Mesendoderm (in vitro differentiated cells): ENCODE measurements around the gene VRK3.
"Not testable (repeated sequence)": the region's sequence is repeated elsewhere in the genome, so short reads cannot be mapped to it uniquely, and the experiment has no call there.

Experiments
- DNase-seq: peaks from one replicate; pipeline ENCODE4 v3.0.0; 2013
- H2AK5ac ChIP-seq: 2 replicates; pipeline ENCODE4 v1.6.1; 2013; ENCODE audit warnings: low read length, inconsistent platforms
- H2BK120ac ChIP-seq: 2 replicates; pipeline ENCODE4 v1.6.1; 2013; ENCODE audit warnings: low read depth, mild to moderate bottlenecking, low read length, moderate library complexity, mixed read lengths
- H2BK15ac ChIP-seq: replicated peaks from 2 replicates; pipeline ENCODE4 v1.6.1; 2013; ENCODE audit warnings: low read depth, mild to moderate bottlenecking, moderate library complexity
- H2BK5ac ChIP-seq: 2 replicates; pipeline ENCODE4 v1.6.1; 2013; ENCODE audit warnings: low read length, inconsistent platforms
- H3K18ac ChIP-seq: 2 replicates; pipeline ENCODE4 v1.6.1; 2013; ENCODE audit warnings: mild to moderate bottlenecking, low read length, mixed read lengths
- H3K23ac ChIP-seq: one replicate; pipeline ENCODE4 v1.6.1; 2013; ENCODE audit warnings: low read length
- H3K27ac ChIP-seq: 2 replicates; pipeline ENCODE4 v1.5.1; 2013; ENCODE audit warnings: low read depth, mild to moderate bottlenecking, inconsistent platforms, low read length, moderate library complexity
- H3K27me3 ChIP-seq: 2 replicates; pipeline ENCODE4 v1.6.1; 2013; ENCODE audit warnings: low read length, control low read depth, mild to moderate bottlenecking, inconsistent platforms; ENCODE audit not compliant: insufficient read depth, poor library complexity
- H3K36me3 ChIP-seq: 2 replicates; pipeline ENCODE4 v1.6.1; 2013; ENCODE audit warnings: low read length, inconsistent platforms; ENCODE audit not compliant: control insufficient read depth, insufficient read depth
- H3K4ac ChIP-seq: one replicate; pipeline ENCODE4 v1.6.1; 2013; ENCODE audit warnings: low read depth, mild to moderate bottlenecking, low read length, moderate library complexity
- H3K4me1 ChIP-seq: 2 replicates; pipeline ENCODE4 v1.6.1; 2013; ENCODE audit warnings: low read depth, low read length, inconsistent platforms; ENCODE audit not compliant: control insufficient read depth
- H3K4me2 ChIP-seq: 2 replicates; pipeline ENCODE4 v1.6.1; 2013; ENCODE audit warnings: low read length
- H3K4me3 ChIP-seq: 2 replicates; pipeline ENCODE4 v1.5.1; 2013; ENCODE audit warnings: mild to moderate bottlenecking, low read length
- H3K56ac ChIP-seq: one replicate; pipeline ENCODE4 v1.6.1; 2013; ENCODE audit warnings: low read length
- H3K79me1 ChIP-seq: 2 replicates; pipeline ENCODE4 v1.6.1; 2013; ENCODE audit warnings: low read length, inconsistent platforms
- H3K79me2 ChIP-seq: 2 replicates; pipeline ENCODE4 v1.6.1; 2013; ENCODE audit warnings: mild to moderate bottlenecking, low read length; ENCODE audit not compliant: control insufficient read depth, insufficient read depth
- H3K9ac ChIP-seq: 2 replicates; pipeline ENCODE4 v1.6.1; 2013; ENCODE audit warnings: low read length, inconsistent platforms
- H4K5ac ChIP-seq: one replicate; pipeline ENCODE4 v1.6.1; 2013; ENCODE audit warnings: low read length
- H4K8ac ChIP-seq: one replicate; pipeline ENCODE4 v1.6.1; 2013; ENCODE audit warnings: low read depth, mild to moderate bottlenecking, control low read depth, low read length, moderate library complexity
- WGBS: extraction: QIAGEN DNeasy Blood & Tissue Kit; methylation state at CpG from one replicate; pipeline ENCODE4 v1.1.7; 2013; ENCODE audit warnings: low lambda C conversion rate, missing lambda C conversion rate; ENCODE audit not compliant: insufficient coverage; ENCODE audit errors: extremely low coverage; 5-methylcytosine and 5-hydroxymethylcytosine counted together

Gene VRK3

DNA sequence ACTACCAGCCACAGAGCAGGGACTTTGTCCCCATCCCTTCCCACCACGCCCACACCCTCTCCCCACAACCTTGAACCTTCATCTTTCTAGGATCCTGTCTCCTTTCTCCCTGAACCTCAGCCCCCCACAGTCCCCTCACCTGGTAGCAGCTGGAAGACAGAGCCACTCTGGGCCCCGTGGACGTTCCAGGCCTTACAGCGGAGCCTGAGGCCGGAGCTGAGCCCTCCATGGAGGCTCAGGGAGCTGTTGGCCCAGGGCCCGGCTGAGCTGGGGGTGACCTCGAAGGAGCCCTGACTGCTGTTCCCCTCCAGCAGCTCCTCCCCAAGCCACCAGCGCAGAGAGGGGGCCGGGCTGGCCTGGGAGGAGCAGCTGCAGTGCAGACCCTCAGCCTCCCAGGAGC lies 67.0 kb downstream of the VRK3 start:
- not testable (repeated sequence) for H4K8ac ChIP-seq, H3K79me1 ChIP-seq, H2BK15ac ChIP-seq, H3K56ac ChIP-seq, H3K4me2 ChIP-seq, DNase-seq, H4K5ac ChIP-seq, H3K23ac ChIP-seq, H3K9ac ChIP-seq, H3K4ac ChIP-seq, H3K27ac ChIP-seq, H3K27me3 ChIP-seq, H3K18ac ChIP-seq, H3K4me3 ChIP-seq, H3K79me2 ChIP-seq, H2BK120ac ChIP-seq, H2BK5ac ChIP-seq, H3K36me3 ChIP-seq, H3K4me1 ChIP-seq, H2AK5ac ChIP-seq
- WGBS = no CpG with 5 or more reads among the region's 9 CpGs

DNA sequence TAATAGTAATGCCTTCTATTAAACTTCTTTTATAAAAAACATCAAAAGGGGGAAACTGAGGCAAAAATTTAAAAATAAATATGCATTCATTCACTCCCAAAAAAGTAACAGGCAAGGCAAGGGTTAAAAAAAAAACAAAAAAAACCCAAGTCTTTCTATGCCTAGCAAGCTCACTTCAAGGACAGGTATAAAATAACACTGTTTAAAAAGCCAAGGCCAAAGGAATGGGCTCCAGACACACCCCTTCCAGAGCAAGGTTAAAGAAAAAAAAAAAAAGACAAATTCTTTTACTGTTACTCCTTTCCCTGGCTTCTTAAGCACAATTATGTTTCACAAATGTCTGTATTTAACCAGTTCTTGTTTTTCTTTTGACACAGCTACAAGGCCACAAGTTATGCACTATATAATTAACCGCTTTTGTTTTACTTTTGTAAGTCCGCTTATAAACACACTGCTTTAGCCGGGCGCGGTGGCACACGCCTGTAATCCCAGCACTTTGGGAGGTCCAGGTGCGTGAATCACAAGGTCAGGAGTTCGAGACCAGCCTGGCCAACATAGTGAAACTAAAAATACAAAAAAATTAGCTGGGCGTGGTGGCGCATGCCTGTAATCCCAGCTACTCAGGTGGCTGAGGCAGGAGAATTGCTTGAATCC lies 67.8 kb downstream of the VRK3 start:
- Histone ChIP-seq H3K23ac (no peak overlapping the region), H3K79me2 (no peaks in the 10 kb centered on the region), H2BK120ac (no peak overlapping the region), H3K27me3 (no peaks in the 10 kb centered on the region), H3K56ac (no peak overlapping the region), H4K5ac (no peak overlapping the region), H3K4me1 (no peaks in the 10 kb centered on the region), H3K4ac (no peak overlapping the region), H3K36me3 (no peaks in the 10 kb centered on the region), H2AK5ac (no peak overlapping the region), H4K8ac (no peak overlapping the region), H3K18ac (no peak overlapping the region), H3K9ac (no peak overlapping the region), H3K27ac (no peak overlapping the region), H2BK15ac (no peak overlapping the region), H3K79me1 (no peaks in the 10 kb centered on the region), H3K4me3 (no peak overlapping the region), H2BK5ac (no peak overlapping the region), H3K4me2 (no peak overlapping the region)
- no peak for DNase-seq
- WGBS = no CpG with 5 or more reads among the region's 10 CpGs

DNA sequence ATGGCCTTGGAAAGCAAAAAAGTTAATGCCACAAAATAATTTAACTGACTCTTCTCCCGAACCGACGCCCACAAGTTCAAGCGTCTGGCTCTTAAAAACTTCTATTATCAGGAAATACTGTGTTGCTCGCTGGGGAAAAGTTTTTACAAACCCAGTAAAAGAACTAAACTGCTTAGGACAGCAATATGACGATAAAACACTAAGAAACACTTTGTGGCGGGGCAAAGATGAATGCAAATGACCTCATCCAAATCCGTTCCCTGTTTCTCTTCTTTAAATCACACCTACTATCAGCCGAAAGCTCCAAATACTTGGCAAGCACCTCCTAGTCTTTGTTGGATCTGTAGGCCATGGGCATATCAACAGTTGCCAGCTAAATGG lies 69.1 kb downstream of the VRK3 start:
- no peak overlapping the region for H4K5ac ChIP-seq
- no peak for DNase-seq
- H2AK5ac ChIP-seq = no peak overlapping the region
- H2BK5ac ChIP-seq = no peak overlapping the region
- no peak overlapping the region for H3K18ac ChIP-seq
- no peaks in the 10 kb centered on the region for H3K36me3 ChIP-seq
- no peak overlapping the region for H3K4me2 ChIP-seq
- no peak overlapping the region for H3K9ac ChIP-seq
- H2BK120ac ChIP-seq = no peak overlapping the region
- WGBS = no CpG with 5 or more reads among the region's 9 CpGs
- no peaks in the 10 kb centered on the region for H3K4me1 ChIP-seq
- no peak overlapping the region for H4K8ac ChIP-seq
- no peaks in the 10 kb centered on the region for H3K79me1 ChIP-seq
- H3K27me3 ChIP-seq = no peaks in the 10 kb centered on the region
- H3K4me3 ChIP-seq = no peak overlapping the region
- H3K4ac ChIP-seq = no peak overlapping the region
- H3K56ac ChIP-seq = no peak overlapping the region
- no peak overlapping the region for H3K27ac ChIP-seq
- no peak overlapping the region for H2BK15ac ChIP-seq
- no peaks in the 10 kb centered on the region for H3K79me2 ChIP-seq
- H3K23ac ChIP-seq = no peak overlapping the region

DNA sequence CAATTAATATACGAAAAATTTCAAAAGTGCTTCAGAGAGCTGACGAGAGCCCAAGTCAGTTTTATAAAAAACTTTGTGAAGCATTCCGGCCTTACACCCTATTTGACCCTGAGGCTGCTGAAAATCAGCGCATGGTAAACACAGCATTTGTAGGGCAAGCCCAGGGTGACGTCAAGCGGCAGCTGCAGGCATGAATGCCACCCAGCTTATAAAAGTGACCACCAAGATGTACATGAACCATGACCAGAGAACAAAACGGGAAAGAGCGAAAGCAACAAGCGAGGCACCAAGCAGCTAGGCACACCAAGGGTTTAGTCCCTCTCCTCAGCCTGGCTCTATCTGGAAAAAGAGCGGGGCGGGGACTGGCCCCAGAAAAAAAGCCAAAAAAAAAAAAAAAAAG lies 70.2 kb downstream of the VRK3 start:
- Histone ChIP-seq H4K8ac (no peak overlapping the region), H4K5ac (no peak overlapping the region), H3K27me3 (no peaks in the 10 kb centered on the region), H3K23ac (no peak overlapping the region), H3K4ac (no peak overlapping the region), H2AK5ac (no peak overlapping the region), H2BK120ac (no peak overlapping the region), H3K4me2 (no peak overlapping the region), H3K27ac (no peak overlapping the region), H3K4me3 (no peak overlapping the region), H3K56ac (no peak overlapping the region), H3K4me1 (no peaks in the 10 kb centered on the region), H3K36me3 (no peaks in the 10 kb centered on the region), H3K79me1 (no peaks in the 10 kb centered on the region), H3K79me2 (no peaks in the 10 kb centered on the region), H3K18ac (no peak overlapping the region), H2BK5ac (no peak overlapping the region), H2BK15ac (no peak overlapping the region), H3K9ac (no peak overlapping the region)
- no peak for DNase-seq
- no CpG with 5 or more reads among the region's 11 CpGs for WGBS

DNA sequence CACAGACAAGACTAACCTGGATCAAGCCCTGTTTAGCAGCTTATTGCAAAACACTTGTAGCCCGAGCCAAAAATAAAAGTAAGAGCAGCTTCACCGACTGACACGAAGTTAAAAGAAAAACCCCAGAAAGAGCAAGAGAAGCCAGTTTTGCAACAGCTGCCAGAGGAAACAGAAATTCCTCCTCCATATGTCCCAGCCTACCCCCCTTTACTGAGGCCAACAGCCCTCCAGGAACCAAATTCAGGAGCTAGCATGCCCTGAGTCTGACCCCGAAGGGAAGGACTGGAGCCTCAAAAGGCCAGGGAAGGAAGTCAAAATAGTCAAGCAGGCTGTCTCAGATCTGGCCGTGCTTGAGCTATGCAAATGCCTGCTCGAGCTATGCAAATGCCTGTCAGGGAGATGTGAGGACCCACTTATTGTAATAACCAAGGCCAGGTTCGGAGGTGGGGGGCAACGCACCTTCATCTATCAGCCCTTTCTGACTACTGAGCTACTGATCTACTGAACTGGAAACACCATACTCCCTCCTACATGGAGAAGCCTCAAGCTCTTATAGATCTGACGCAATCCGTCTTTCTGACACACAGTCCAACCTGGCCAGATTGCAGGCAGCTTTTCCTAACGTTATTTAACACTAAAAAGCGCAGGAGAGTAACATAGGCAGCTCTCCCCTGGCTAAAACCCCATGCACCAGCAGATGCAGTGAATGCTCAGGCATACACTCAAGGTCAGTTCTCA lies 70.9 kb downstream of the VRK3 start:
- H3K9ac ChIP-seq = no peak overlapping the region
- no peak overlapping the region for H3K56ac ChIP-seq
- no peaks in the 10 kb centered on the region for H3K79me1 ChIP-seq
- no peak overlapping the region for H4K8ac ChIP-seq
- H2BK5ac ChIP-seq = no peak overlapping the region
- no peak overlapping the region for H2BK120ac ChIP-seq
- H2AK5ac ChIP-seq = no peak overlapping the region
- H3K23ac ChIP-seq = no peak overlapping the region
- H4K5ac ChIP-seq = no peak overlapping the region
- no peak for DNase-seq
- H3K79me2 ChIP-seq = no peaks in the 10 kb centered on the region
- no peak overlapping the region for H3K27ac ChIP-seq
- H3K18ac ChIP-seq = no peak overlapping the region
- H3K4me3 ChIP-seq = no peak overlapping the region
- H3K36me3 ChIP-seq = no peaks in the 10 kb centered on the region
- H2BK15ac ChIP-seq = no peak overlapping the region
- no CpG with 5 or more reads among the region's 12 CpGs for WGBS
- no peak overlapping the region for H3K4me2 ChIP-seq
- H3K4me1 ChIP-seq = no peaks in the 10 kb centered on the region
- H3K4ac ChIP-seq = no peak overlapping the region
- no peaks in the 10 kb centered on the region for H3K27me3 ChIP-seq

DNA sequence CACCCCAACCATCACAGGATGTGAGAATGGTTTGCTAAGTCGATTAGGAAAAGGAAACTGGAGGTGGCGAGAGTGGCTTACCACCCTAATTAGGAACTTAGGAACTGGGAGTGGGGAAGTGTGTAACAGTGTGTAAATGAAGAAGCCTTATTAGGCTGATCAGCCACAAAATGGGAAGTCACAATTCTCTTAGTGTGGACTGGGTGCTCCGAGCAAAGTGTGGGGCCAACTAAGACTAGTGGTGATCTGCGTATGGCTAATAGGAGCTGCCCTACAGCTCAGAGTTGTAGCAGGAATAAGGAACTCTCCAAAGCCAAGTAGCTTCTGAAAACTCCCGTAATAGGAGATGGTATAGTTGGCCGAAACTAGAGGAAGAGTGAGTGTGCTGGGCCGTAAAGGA lies 71.8 kb downstream of the VRK3 start:
- Histone ChIP-seq H2BK15ac (no peak overlapping the region), H3K79me2 (no peaks in the 10 kb centered on the region), H3K9ac (no peak overlapping the region), H3K18ac (no peak overlapping the region), H2AK5ac (no peak overlapping the region), H2BK5ac (no peak overlapping the region), H4K5ac (no peak overlapping the region), H2BK120ac (no peak overlapping the region), H3K36me3 (no peaks in the 10 kb centered on the region), H3K4me3 (no peak overlapping the region), H4K8ac (no peak overlapping the region), H3K4ac (no peak overlapping the region), H3K23ac (no peak overlapping the region), H3K56ac (no peak overlapping the region), H3K4me1 (no peaks in the 10 kb centered on the region), H3K27me3 (no peaks in the 10 kb centered on the region), H3K79me1 (no peaks in the 10 kb centered on the region), H3K4me2 (no peak overlapping the region), H3K27ac (no peak overlapping the region)
- no peak for DNase-seq
- no CpG with 5 or more reads among the region's 7 CpGs for WGBS
